Endothelial cell of umbilical vein (primary cell): ENCODE results near the gene NEK6. TPM values are rescaled to one million over a fixed set of nuclear protein-coding genes. Genes with fewer than 3 reads are reported as not detected.

ENCODE experiments used
- BruUV-seq: library from RNA; stranded (reverse); fragments of 400-500 nt; replicated peaks from 2 replicates; lab custom pipeline; 2021; lab: Mats Ljungman, UMichigan
- CTCF ChIA-PET: fragments of 300-600, 350-600 bp; sonication (Branson Sonifier 250); formaldehyde crosslinking; loops from one replicate; lab custom pipeline; 2021; ENCODE audit warnings: antibody characterized with exemption, inconsistent platforms; lab: Charles Lee
- POLR2A ChIA-PET: fragments of 300-600, 350-600 bp; sonication (Branson Sonifier 250); formaldehyde crosslinking; loops from one replicate; lab custom pipeline; 2021; ENCODE audit warnings: antibody characterized with exemption, inconsistent platforms; lab: Charles Lee
- DNase-seq: peaks from one replicate; pipeline ENCODE4 v3.0.0-alpha.2; 2011; ENCODE audit warnings: low read depth, low spot score
- FAIRE-seq: peaks from 2 replicates; lab custom pipeline; 2011; peaks lifted over from hg19 to GRCh38; lab: Jason Lieb, UNC
- H2AFZ ChIP-seq: 2 replicates; pipeline ENCODE4 v1.6.0; 2012; ENCODE audit warnings: low read depth, low read length, control low read depth, inconsistent platforms
- H3K27ac ChIP-seq: 2 replicates; pipeline ENCODE4 v1.5.1; 2011; ENCODE audit warnings: low read depth, mild to moderate bottlenecking, control low read depth, low read length, moderate library complexity; ENCODE audit not compliant: insufficient read depth
- H3K27me3 ChIP-seq, 2 experiments: 2 replicates each; pipeline versions ENCODE4 v1.6.0 to v1.6.1; 2011; ENCODE audit warnings: low read length in 2 of 2, mixed read lengths in 1 of 2; ENCODE audit not compliant: control insufficient read depth in 2 of 2, insufficient read depth in 2 of 2
- H3K36me3 ChIP-seq, 2 experiments: 2 replicates in 1 of 2; 3 replicates in 1 of 2; pipeline ENCODE4 v1.5.1; 2011; ENCODE audit warnings: low read length in 2 of 2, mild to moderate bottlenecking in 1 of 2, moderate library complexity in 1 of 2; ENCODE audit not compliant: control insufficient read depth in 2 of 2, insufficient read depth in 2 of 2; ENCODE audit errors: extremely low read depth in 1 of 2
- H3K4me1 ChIP-seq: 3 replicates; pipeline ENCODE4 v1.5.1; 2011; ENCODE audit warnings: mild to moderate bottlenecking, low read length; ENCODE audit not compliant: control insufficient read depth, insufficient read depth; ENCODE audit errors: extremely low read depth
- H3K4me2 ChIP-seq: 2 replicates; pipeline ENCODE4 v1.6.1; 2011; ENCODE audit warnings: low read length, control low read depth, mixed read lengths; ENCODE audit not compliant: insufficient read depth
- H3K4me3 ChIP-seq, 3 experiments: fragments of 200-600 bp in 1 of 3; sonication (generic), shearing (Covaris generic) in 1 of 3; replicated peaks in 1 of 3; 2 replicates each; pipeline ENCODE4 v1.5.1; 2011 to 2016; ENCODE audit warnings: control low read depth in 3 of 3, low read length in 3 of 3, mild to moderate bottlenecking in 2 of 3, inconsistent platforms in 1 of 3, low read depth in 1 of 3, moderate library complexity in 1 of 3; ENCODE audit not compliant: insufficient read depth in 1 of 3
- H3K79me2 ChIP-seq: 2 replicates; pipeline ENCODE4 v1.6.0; 2012; ENCODE audit warnings: low read length, inconsistent platforms; ENCODE audit not compliant: control insufficient read depth, insufficient read depth
- H3K9ac ChIP-seq: replicated peaks from 2 replicates; pipeline ENCODE3; 2011; ENCODE audit warnings: low read length, control low read depth; ENCODE audit not compliant: insufficient read depth; ENCODE audit errors: extremely low read depth
- H3K9me1 ChIP-seq: replicated peaks from 3 replicates; pipeline ENCODE4 v1.6.0; 2011; ENCODE audit warnings: mild to moderate bottlenecking, low read length; ENCODE audit not compliant: control insufficient read depth, insufficient read depth; ENCODE audit errors: extremely low read depth
- H3K9me3 ChIP-seq: replicated peaks from 2 replicates; pipeline ENCODE4 v1.5.1; 2012; ENCODE audit warnings: low read length, inconsistent platforms; ENCODE audit not compliant: control insufficient read depth, insufficient read depth
- H4K20me1 ChIP-seq: replicated peaks from 2 replicates; pipeline ENCODE3; 2011; ENCODE audit warnings: mild to moderate bottlenecking, low read length; ENCODE audit not compliant: control insufficient read depth, insufficient read depth; ENCODE audit errors: extremely low read depth
- CTCF ChIP-seq, 2 donors: IDR thresholded peaks; 1 replicate in 1 of 2; 2 replicates in 1 of 2; pipeline ENCODE4 v1.5.1; 2011; ENCODE audit warnings: low read length in 2 of 2, mild to moderate bottlenecking in 2 of 2, moderate library complexity in 2 of 2, control low read depth in 1 of 2, inconsistent platforms in 1 of 2, low read depth in 1 of 2; ENCODE audit not compliant: insufficient read depth in 1 of 2; ENCODE audit errors: extremely low read depth in 1 of 2
- EZH2 ChIP-seq: IDR thresholded peaks from 2 replicates; pipeline ENCODE4 v1.6.1; 2012; ENCODE audit warnings: borderline replicate concordance, low read depth, mild to moderate bottlenecking, moderate library complexity, low read length, inconsistent platforms; ENCODE audit not compliant: severe bottlenecking
- FOS ChIP-seq: IDR thresholded peaks from 2 replicates; pipeline ENCODE4 v1.6.1; 2011; ENCODE audit warnings: mild to moderate bottlenecking, low read length, moderate library complexity, borderline replicate concordance; ENCODE audit not compliant: insufficient read depth
- GATA2 ChIP-seq: IDR thresholded peaks from 2 replicates; pipeline ENCODE4 v1.7.0; 2011; ENCODE audit warnings: low read depth, mild to moderate bottlenecking, moderate library complexity, mixed read lengths, low read length; ENCODE audit not compliant: insufficient read length, insufficient read depth
- JUN ChIP-seq: IDR thresholded peaks from 2 replicates; pipeline ENCODE4 v1.6.1; 2011; ENCODE audit warnings: borderline replicate concordance, low read depth; ENCODE audit not compliant: insufficient read length, insufficient read depth
- MAX ChIP-seq: IDR thresholded peaks from 2 replicates; pipeline ENCODE4 v1.6.1; 2011; ENCODE audit not compliant: insufficient read depth, insufficient read length
- MYC ChIP-seq: IDR thresholded peaks from one replicate; pipeline ENCODE4 v1.6.1; 2011; ENCODE audit warnings: mild to moderate bottlenecking, low read depth, low read length
- POLR2A ChIP-seq: IDR thresholded peaks from 2 replicates; pipeline ENCODE4 v1.6.1; 2012; ENCODE audit warnings: low read depth, mild to moderate bottlenecking, control low read depth, low read length
- POLR2AphosphoS5 ChIP-seq: IDR thresholded peaks from 2 replicates; pipeline ENCODE4 v1.6.1; 2012; ENCODE audit warnings: low read depth, mild to moderate bottlenecking, control low read depth, low read length, moderate library complexity; ENCODE audit not compliant: insufficient read depth
- dilution Hi-C: fragments of 300-500 bp; cut with MboI; formaldehyde crosslinking; loops from one replicate; pipeline ENCODE4 v1.15.0; 2019; ENCODE audit warnings: low sequenced_read_pairs; ENCODE audit not compliant: extremely low pct_ligation_motif_present
- intact Hi-C: fragments of 100-400 bp; cut with micrococcal nuclease; formaldehyde crosslinking; loops from one replicate; pipeline ENCODE4 v1.10.0; 2022
- polyA plus RNA-seq, 4 experiments: library from polyadenylated mRNA; depleted of rRNA in 3 of 4; stranded (reverse) in 3 of 4; unstranded in 1 of 4; fragments of >200 nt; gene quantifications; 2 replicates each; pipeline versions ENCODE4 v1.2.1 to v1.2.3, GENCODE V29; 2011 to 2012; ENCODE audit warnings: missing spikeins in 1 of 4
- total RNA-seq: library from RNA; stranded (reverse); gene quantifications from 2 replicates; pipeline ENCODE4 v1.2.3, GENCODE V29; 2021

Gene NEK6
- total and polyA plus RNA-seq, 2 donors (not counting 3 experiments of a cell fraction or from before 2014, with no cell fraction given) = 64.3 to 67.1 TPM

GRCh38 chr9:124329206-124329792 is 71.5 kb downstream of the NEK6 start:
- no peaks in the 10 kb centered on the region for H3K4me1 ChIP-seq
- H2AFZ ChIP-seq = no peak overlapping the region
- H3K27me3 ChIP-seq = no peaks in the 10 kb centered on the region
- H3K9me3 ChIP-seq = no peaks in the 10 kb centered on the region
- intact Hi-C loops (loop anchor here (10.0 kb wide), 1 partner anchor 924 kb away; no protein-coding TSS in a partner anchor), dilution Hi-C loops (no loop called here)
- no peak overlapping the region for H3K27ac ChIP-seq
- POLR2A ChIA-PET = no interaction called here
- H3K79me2 ChIP-seq = no peaks in the 10 kb centered on the region
- no TSS peak for BruUV-seq
- H3K9ac ChIP-seq = no peak overlapping the region
- no peaks in the 10 kb centered on the region for H4K20me1 ChIP-seq
- TF ChIP-seq MAX (no peak), FOS (no peak)
- H3K4me2 ChIP-seq = no peak overlapping the region
- CTCF ChIA-PET = no interaction called here
- H3K36me3 ChIP-seq = peaks cover 4 to 52% of the 10 kb centered on the region in 2 experiments
- FAIRE-seq = no peak
- no peaks in the 10 kb centered on the region for H3K9me1 ChIP-seq
- H3K4me3 ChIP-seq = no peak overlapping the region
- DNase-seq = no peak

GRCh38 chr9:124330011-124330697 is 72.4 kb downstream of the NEK6 start:
- no peak for FAIRE-seq

More at GRCh38 chr9:124330011-124330697, 72.4 kb downstream of the NEK6 start:
- POLR2A ChIA-PET = no interaction called here
- no peak overlapping the region for H3K4me3 ChIP-seq
- no TSS peak for BruUV-seq
- no peak overlapping the region for H3K4me2 ChIP-seq
- no peaks in the 10 kb centered on the region for H3K9me3 ChIP-seq
- H4K20me1 ChIP-seq = no peaks in the 10 kb centered on the region
- no peak overlapping the region for H3K27ac ChIP-seq
- no peak overlapping the region for H2AFZ ChIP-seq
- H3K9me1 ChIP-seq = no peaks in the 10 kb centered on the region
- DNase-seq = no peak
- H3K36me3 ChIP-seq = peaks cover 4 to 53% of the 10 kb centered on the region in 2 experiments
- no peaks in the 10 kb centered on the region for H3K4me1 ChIP-seq
- intact Hi-C loops = no loop called here
- CTCF ChIA-PET = no interaction called here
- no peaks in the 10 kb centered on the region for H3K27me3 ChIP-seq
- dilution Hi-C loops = no loop called here
- H3K9ac ChIP-seq = no peak overlapping the region
- H3K79me2 ChIP-seq = no peaks in the 10 kb centered on the region
- TF ChIP-seq MYC = no peak
- no peak for TF ChIP-seq MAX
- TF ChIP-seq POLR2AphosphoS5 = no peak
- no peak for TF ChIP-seq JUN
- no peak for TF ChIP-seq EZH2
- no peak for TF ChIP-seq GATA2
- no peak for TF ChIP-seq FOS
- TF ChIP-seq POLR2A = no peak
- TF ChIP-seq CTCF (IDR thresholded peaks at IDR 0.05; ENCODE audit: extremely low read depth in 1 of 2, insufficient read depth in 1 of 2, low read depth in 1 of 2, low read length in 2 of 2) = no peak
